ENCODE results near the gene SELP. TPM values are rescaled to one million over a fixed set of nuclear protein-coding genes. Genes with fewer than 3 reads are reported as not detected.

SELP gene
- polyA plus RNA-seq, 1 donor (not counting 4 experiments of a cell fraction or from before 2014, with no cell fraction given), result 0.09 TPM

DNA sequence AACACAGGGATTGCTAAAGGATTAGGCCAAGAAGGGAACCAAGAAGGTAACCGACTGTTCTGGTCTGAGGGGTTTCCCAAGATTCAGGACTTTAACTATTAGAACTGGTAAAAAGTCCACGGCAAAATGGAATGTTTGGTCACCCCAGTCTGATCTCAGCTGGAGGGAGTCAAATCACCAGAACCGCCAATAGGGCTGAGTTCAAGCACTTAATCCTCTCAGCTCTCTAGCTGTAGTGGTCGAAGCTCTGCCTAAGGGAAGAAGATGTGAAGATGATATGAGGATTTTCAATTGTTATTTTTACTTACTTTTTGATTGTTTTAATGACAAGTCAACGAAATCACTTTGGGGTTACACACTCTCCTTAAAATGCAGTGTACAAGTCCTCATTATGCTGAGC, 72.8 kb downstream of the SELP start:
- Histone ChIP-seq H3K4me3 (ENCODE audit: control insufficient read depth in 2 of 3, extremely low read depth in 1 of 3, insufficient read depth in 2 of 3, low read depth in 1 of 3, low read length in 3 of 3) (no peak overlapping the region), H3K9ac (ENCODE audit: control insufficient read depth, extremely low read depth, insufficient read depth, low read length) (no peak overlapping the region), H3K4me2 (ENCODE audit: control insufficient read depth, extremely low read depth, insufficient read depth, low read depth, low read length) (no peak overlapping the region), H3K4me1 (ENCODE audit: control insufficient read depth, extremely low read depth, insufficient read depth, low read length) (no peaks in the 10 kb centered on the region), H3K27ac (ENCODE audit: control insufficient read depth, insufficient read depth, low read length) (no peak overlapping the region), H3K9me1 (ENCODE audit: control insufficient read depth, extremely low read depth, insufficient read depth, low read length) (no peaks in the 10 kb centered on the region), H3K9me3 (ENCODE audit: control insufficient read depth, low read depth, low read length) (no peaks in the 10 kb centered on the region), H3K27me3 (ENCODE audit: control insufficient read depth, extremely low read depth, insufficient read depth, low read length) (no peaks in the 10 kb centered on the region), H3K36me3 (ENCODE audit: control insufficient read depth in 2 of 2, extremely low read depth in 1 of 2, insufficient read depth in 2 of 2, low read length in 2 of 2) (no peaks in the 10 kb centered on the region), H2AFZ (ENCODE audit: control insufficient read depth, low read length) (no peak overlapping the region), H3K79me2 (ENCODE audit: control insufficient read depth, insufficient read depth, low read length) (no peaks in the 10 kb centered on the region), H4K20me1 (ENCODE audit: control insufficient read depth, extremely low read depth, insufficient read depth, low read length) (no peaks in the 10 kb centered on the region)
- FAIRE-seq, result no peak
- dilution Hi-C loops (cut with MboI; ENCODE audit: extremely low pct_ligation_motif_present, low sequenced_read_pairs), result no loop called here
- TF ChIP-seq EZH2 (IDR thresholded peaks at IDR 0.05; ENCODE audit: low read length), result no peak
- TF ChIP-seq, protein P1, sequence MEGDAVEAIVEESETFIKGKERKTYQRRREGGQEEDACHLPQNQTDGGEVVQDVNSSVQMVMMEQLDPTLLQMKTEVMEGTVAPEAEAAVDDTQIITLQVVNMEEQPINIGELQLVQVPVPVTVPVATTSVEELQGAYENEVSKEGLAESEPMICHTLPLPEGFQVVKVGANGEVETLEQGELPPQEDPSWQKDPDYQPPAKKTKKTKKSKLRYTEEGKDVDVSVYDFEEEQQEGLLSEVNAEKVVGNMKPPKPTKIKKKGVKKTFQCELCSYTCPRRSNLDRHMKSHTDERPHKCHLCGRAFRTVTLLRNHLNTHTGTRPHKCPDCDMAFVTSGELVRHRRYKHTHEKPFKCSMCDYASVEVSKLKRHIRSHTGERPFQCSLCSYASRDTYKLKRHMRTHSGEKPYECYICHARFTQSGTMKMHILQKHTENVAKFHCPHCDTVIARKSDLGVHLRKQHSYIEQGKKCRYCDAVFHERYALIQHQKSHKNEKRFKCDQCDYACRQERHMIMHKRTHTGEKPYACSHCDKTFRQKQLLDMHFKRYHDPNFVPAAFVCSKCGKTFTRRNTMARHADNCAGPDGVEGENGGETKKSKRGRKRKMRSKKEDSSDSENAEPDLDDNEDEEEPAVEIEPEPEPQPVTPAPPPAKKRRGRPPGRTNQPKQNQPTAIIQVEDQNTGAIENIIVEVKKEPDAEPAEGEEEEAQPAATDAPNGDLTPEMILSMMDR (optimal IDR thresholded peaks at IDR 0.05 in 1 of 3, IDR thresholded peaks at IDR 0.05 in 1 of 3, conservative IDR thresholded peaks at IDR 0.05 in 1 of 3; ENCODE audit: extremely low read depth in 1 of 3, insufficient read depth in 2 of 3, low read length in 3 of 3), result no peak
- no peak for DNase-seq (ENCODE audit: low read depth, low spot score)

GRCh38 chr1:169550294-169550693, 79.6 kb downstream of the SELP start:
- DNase-seq (ENCODE audit: low read depth, low spot score) (no peak), FAIRE-seq (peak; percentile 9)
- dilution Hi-C loops (cut with MboI; ENCODE audit: extremely low pct_ligation_motif_present, low sequenced_read_pairs), result no loop called here

More at GRCh38 chr1:169550294-169550693, 79.6 kb downstream of the SELP start:
- no peaks in the 10 kb centered on the region for H3K4me1 ChIP-seq (ENCODE audit: control insufficient read depth, extremely low read depth, insufficient read depth, low read length)
- TF ChIP-seq EZH2 (IDR thresholded peaks at IDR 0.05; ENCODE audit: low read length), result no peak
- TF ChIP-seq, protein P1 (optimal IDR thresholded peaks at IDR 0.05 in 1 of 3, IDR thresholded peaks at IDR 0.05 in 1 of 3, conservative IDR thresholded peaks at IDR 0.05 in 1 of 3; ENCODE audit: extremely low read depth in 1 of 3, insufficient read depth in 2 of 3, low read length in 3 of 3), result peak in 2 of 3 experiments; percentile 16 to 40
- no peaks in the 10 kb centered on the region for H3K9me3 ChIP-seq (ENCODE audit: control insufficient read depth, low read depth, low read length)
- no peaks in the 10 kb centered on the region for H3K9me1 ChIP-seq (ENCODE audit: control insufficient read depth, extremely low read depth, insufficient read depth, low read length)
- no peak overlapping the region for H3K4me2 ChIP-seq (ENCODE audit: control insufficient read depth, extremely low read depth, insufficient read depth, low read depth, low read length)
- no peaks in the 10 kb centered on the region for H3K27me3 ChIP-seq (ENCODE audit: control insufficient read depth, extremely low read depth, insufficient read depth, low read length)
- no peak overlapping the region for H2AFZ ChIP-seq (ENCODE audit: control insufficient read depth, low read length)
- no peaks in the 10 kb centered on the region for H4K20me1 ChIP-seq (ENCODE audit: control insufficient read depth, extremely low read depth, insufficient read depth, low read length)
- H3K9ac ChIP-seq (ENCODE audit: control insufficient read depth, extremely low read depth, insufficient read depth, low read length), result no peak overlapping the region
- H3K36me3 ChIP-seq (ENCODE audit: control insufficient read depth in 2 of 2, extremely low read depth in 1 of 2, insufficient read depth in 2 of 2, low read length in 2 of 2), result no peaks in the 10 kb centered on the region
- H3K4me3 ChIP-seq (ENCODE audit: control insufficient read depth in 2 of 3, extremely low read depth in 1 of 3, insufficient read depth in 2 of 3, low read depth in 1 of 3, low read length in 3 of 3), result no peak overlapping the region
- no peak overlapping the region for H3K27ac ChIP-seq (ENCODE audit: control insufficient read depth, insufficient read depth, low read length)
- no peaks in the 10 kb centered on the region for H3K79me2 ChIP-seq (ENCODE audit: control insufficient read depth, insufficient read depth, low read length)
